MCF 10A (cell line): ENCODE measurements around the gene TNFRSF12A. TPM values are rescaled to one million over a fixed set of nuclear protein-coding genes. Genes with fewer than 3 reads are reported as not detected.

Source experiments
- BruUV-seq: library from RNA; stranded (reverse); fragments of 400-500 nt; replicated peaks from 2 replicates; lab custom pipeline; 2021; lab: Mats Ljungman, UMichigan
- CTCF ChIA-PET: fragments of 300-600 bp; sonication (Branson Sonifier 250); formaldehyde crosslinking; extraction: SDS; loops from one replicate; lab custom pipeline; 2021; ENCODE audit warnings: antibody characterized with exemption, inconsistent platforms; lab: Yijun Ruan, JAX
- POLR2A ChIA-PET: fragments of 300-600, 350-650 bp; sonication (Branson Sonifier 250); formaldehyde crosslinking; extraction: SDS; loops from one replicate; lab custom pipeline; 2020; ENCODE audit warnings: antibody characterized with exemption, inconsistent platforms; lab: Yijun Ruan, JAX
- DNase-seq: peaks from one replicate; pipeline ENCODE4 v3.0.0-alpha.2; 2018; ENCODE audit not compliant: unreplicated experiment
- H3K27ac Mint-ChIP-seq: one replicate; pipeline ENCODE4 v1.8.0; 2022; ENCODE audit warnings: mild to moderate bottlenecking, low read depth, mixed read lengths; ENCODE audit not compliant: unreplicated experiment
- H3K27me3 Mint-ChIP-seq: one replicate; pipeline ENCODE4 v1.8.0; 2022; ENCODE audit warnings: mixed read lengths; ENCODE audit not compliant: insufficient read depth, unreplicated experiment
- H3K36me3 Mint-ChIP-seq: one replicate; pipeline ENCODE4 v1.8.0; 2022; ENCODE audit warnings: mild to moderate bottlenecking, moderate library complexity, mixed read lengths; ENCODE audit not compliant: insufficient read depth, unreplicated experiment
- H3K4me1 Mint-ChIP-seq: one replicate; pipeline ENCODE4 v1.8.0; 2022; ENCODE audit warnings: mixed read lengths; ENCODE audit not compliant: insufficient read depth, unreplicated experiment
- H3K4me3 Mint-ChIP-seq: one replicate; pipeline ENCODE4 v1.8.0; 2022; ENCODE audit warnings: mild to moderate bottlenecking, moderate library complexity, mixed read lengths; ENCODE audit not compliant: unreplicated experiment
- H3K9me3 Mint-ChIP-seq: one replicate; pipeline ENCODE4 v1.8.0; 2022; ENCODE audit warnings: mixed read lengths; ENCODE audit not compliant: unreplicated experiment
- intact Hi-C: fragments of 100-400 bp; cut with micrococcal nuclease; formaldehyde crosslinking; loops from 2 replicates; pipeline ENCODE4 v1.14.1; 2022
- total RNA-seq: library from RNA; stranded (reverse); gene quantifications from 2 replicates; pipeline ENCODE4 v1.2.3, GENCODE V29; 2022
- TF ChIP-seq, protein P1 (sequence below): fragments of 200-600 bp; IDR thresholded peaks from one replicate; pipeline ENCODE4 v1.8.0; 2022; ENCODE audit warnings: antibody characterized with exemption, mild to moderate bottlenecking; ENCODE audit not compliant: unreplicated experiment

Gene TNFRSF12A
- total RNA-seq, 1 experiment from 2014 or later, result 641 TPM

- intact Hi-C loops, result no loop called here
- no peak for DNase-seq
- H3K4me3 Mint-ChIP-seq, result no peak overlapping the region
- peaks cover 5% of the 10 kb centered on the region for H3K36me3 Mint-ChIP-seq
- peaks cover 64% of the 10 kb centered on the region for H3K27me3 Mint-ChIP-seq
- ChIA-PET POLR2A (interaction anchor here (0.6 to 1.9 kb wide), 5 partner anchors 13 to 134 kb away, joined by 3 to 9 read pairs (median 4); partner anchors contain the start of genes HCFC1R1 and TNFRSF12A), CTCF (interaction anchor here (0.5 to 0.6 kb wide), 2 partner anchors 16 to 253 kb away, joined by 3 read pairs; no protein-coding TSS in a partner anchor)
- TF ChIP-seq, protein P1, sequence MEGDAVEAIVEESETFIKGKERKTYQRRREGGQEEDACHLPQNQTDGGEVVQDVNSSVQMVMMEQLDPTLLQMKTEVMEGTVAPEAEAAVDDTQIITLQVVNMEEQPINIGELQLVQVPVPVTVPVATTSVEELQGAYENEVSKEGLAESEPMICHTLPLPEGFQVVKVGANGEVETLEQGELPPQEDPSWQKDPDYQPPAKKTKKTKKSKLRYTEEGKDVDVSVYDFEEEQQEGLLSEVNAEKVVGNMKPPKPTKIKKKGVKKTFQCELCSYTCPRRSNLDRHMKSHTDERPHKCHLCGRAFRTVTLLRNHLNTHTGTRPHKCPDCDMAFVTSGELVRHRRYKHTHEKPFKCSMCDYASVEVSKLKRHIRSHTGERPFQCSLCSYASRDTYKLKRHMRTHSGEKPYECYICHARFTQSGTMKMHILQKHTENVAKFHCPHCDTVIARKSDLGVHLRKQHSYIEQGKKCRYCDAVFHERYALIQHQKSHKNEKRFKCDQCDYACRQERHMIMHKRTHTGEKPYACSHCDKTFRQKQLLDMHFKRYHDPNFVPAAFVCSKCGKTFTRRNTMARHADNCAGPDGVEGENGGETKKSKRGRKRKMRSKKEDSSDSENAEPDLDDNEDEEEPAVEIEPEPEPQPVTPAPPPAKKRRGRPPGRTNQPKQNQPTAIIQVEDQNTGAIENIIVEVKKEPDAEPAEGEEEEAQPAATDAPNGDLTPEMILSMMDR, result no peak
- H3K27ac Mint-ChIP-seq, result no peak overlapping the region
- no peaks in the 10 kb centered on the region for H3K9me3 Mint-ChIP-seq
- no TSS peak for BruUV-seq
- H3K4me1 Mint-ChIP-seq, result no peaks in the 10 kb centered on the region
Measured at GRCh38 chr16:3035289-3035971, 15.3 kb downstream of the TNFRSF12A start.

- H3K27ac Mint-ChIP-seq, result no peak overlapping the region
- no peak overlapping the region for H3K4me3 Mint-ChIP-seq
- H3K9me3 Mint-ChIP-seq, result no peaks in the 10 kb centered on the region
- H3K36me3 Mint-ChIP-seq, result no peaks in the 10 kb centered on the region
- TF ChIP-seq, protein P1, result no peak
- POLR2A ChIA-PET, result interaction anchor here (0.6 to 1.9 kb wide), 5 partner anchors 14 to 786 kb away, joined by 3 to 9 read pairs (median 4); partner anchors contain the start of genes HCFC1R1 and TNFRSF12A
- CTCF ChIA-PET, result interaction anchor here (0.5 to 0.9 kb wide), 3 partner anchors 9 to 254 kb away, joined by 3 read pairs; no protein-coding TSS in a partner anchor
- peaks cover 64% of the 10 kb centered on the region for H3K27me3 Mint-ChIP-seq
- BruUV-seq, result no TSS peak
- H3K4me1 Mint-ChIP-seq, result no peaks in the 10 kb centered on the region
- DNase-seq, result no peak
- intact Hi-C loops, result no loop called here
Measured at GRCh38 chr16:3035972-3036725, 16.0 kb downstream of the TNFRSF12A start.

DNA sequence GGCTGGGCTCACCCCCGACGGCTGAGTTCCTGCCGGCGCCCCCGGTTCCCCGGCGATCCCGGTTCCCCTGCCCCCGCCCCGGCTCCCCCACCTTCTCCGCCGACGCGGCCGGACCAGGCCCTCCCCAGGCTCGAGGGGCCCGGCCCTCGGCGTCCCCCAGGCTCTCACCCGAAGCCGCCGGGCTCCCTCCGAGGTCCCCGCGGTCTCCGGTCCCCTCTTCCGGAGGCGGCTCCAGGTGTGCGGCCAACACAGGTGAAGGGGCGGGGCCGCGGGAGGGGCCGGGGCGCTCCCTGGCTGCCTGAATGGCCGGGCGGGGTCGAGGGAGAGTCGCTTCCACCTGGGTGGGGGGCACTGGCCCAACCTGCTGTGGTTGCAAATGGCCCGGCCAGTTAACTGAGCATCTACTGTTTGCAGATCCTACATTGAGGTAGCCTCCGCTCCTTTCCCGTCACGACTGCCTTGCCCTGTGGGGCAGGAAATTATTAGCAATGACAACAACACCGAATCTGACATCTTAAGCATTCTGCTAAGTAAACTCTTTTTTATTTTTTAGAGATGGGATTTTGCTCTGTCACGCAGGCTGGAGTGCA lies 16.7 kb downstream of the TNFRSF12A start, which contains the start of gene BICDL2:
BICDL2 (minus strand) TSS at position 219 of the 590 bp plus-strand sequence. CDS start 1,448 bp downstream, outside the sequence.
- no peak within 1 kb of the TSS for H3K27ac Mint-ChIP-seq
- no peaks in the 10 kb centered on the region for H3K9me3 Mint-ChIP-seq
- H3K36me3 Mint-ChIP-seq, result no peaks in the 10 kb centered on the region
- CTCF ChIA-PET, result interaction anchor here (0.7 to 1.5 kb wide), 4 partner anchors 9 to 59 kb away, joined by 3 to 5 read pairs (median 3); no protein-coding TSS in a partner anchor
- intact Hi-C loops, result no loop called here
- no peaks in the 10 kb centered on the region for H3K4me1 Mint-ChIP-seq
- POLR2A ChIA-PET, result interaction anchor here (0.7 to 2.6 kb wide), 2 partner anchors 16 to 785 kb away, joined by 3 to 15 read pairs; partner anchors contain the start of gene TNFRSF12A
- peaks cover 64% of the 10 kb centered on the region for H3K27me3 Mint-ChIP-seq
- DNase-seq, result no peak
- TF ChIP-seq, protein P1, result no peak
- no peak within 1 kb of the TSS for H3K4me3 Mint-ChIP-seq
- BruUV-seq, result no TSS peak
